HG02642 (cell line): Measurements from ENCODE around the gene RBM19.

Experiments
- ATAC-seq: cut with Tn5 transposase; IDR thresholded peaks from one replicate; pipeline ENCODE4 v1.9.1; 2021; ENCODE audit warnings: mild to moderate bottlenecking; ENCODE audit not compliant: unreplicated experiment, poor library complexity

Gene RBM19

GRCh38 chr12:113932381-113933196, 33.5 kb downstream of the RBM19 start:
- no peak for ATAC-seq

DNA sequence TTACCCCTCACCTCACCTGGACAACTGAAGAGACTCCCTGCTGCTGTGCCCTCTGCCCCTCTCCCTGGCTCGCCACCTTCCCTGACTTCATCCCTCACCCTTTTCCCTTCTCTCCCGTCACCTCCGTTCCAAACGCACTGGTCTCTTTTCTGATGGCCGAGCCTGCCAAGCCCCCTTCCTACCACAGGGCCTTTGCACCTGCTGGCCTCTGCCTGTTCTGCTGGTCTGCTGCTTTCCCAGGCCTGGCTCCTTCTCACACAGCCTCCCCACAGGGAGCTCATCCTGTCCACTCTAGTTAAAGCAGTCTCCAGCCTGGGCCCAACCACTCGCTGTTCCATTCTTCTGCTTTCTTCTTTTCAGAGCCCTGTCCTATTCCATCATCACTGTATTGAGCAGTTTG, 34.6 kb downstream of the RBM19 start:
- no peak for ATAC-seq

GRCh38 chr12:113930249-113930648, 35.9 kb downstream of the RBM19 start:
- ATAC-seq: no peak

DNA sequence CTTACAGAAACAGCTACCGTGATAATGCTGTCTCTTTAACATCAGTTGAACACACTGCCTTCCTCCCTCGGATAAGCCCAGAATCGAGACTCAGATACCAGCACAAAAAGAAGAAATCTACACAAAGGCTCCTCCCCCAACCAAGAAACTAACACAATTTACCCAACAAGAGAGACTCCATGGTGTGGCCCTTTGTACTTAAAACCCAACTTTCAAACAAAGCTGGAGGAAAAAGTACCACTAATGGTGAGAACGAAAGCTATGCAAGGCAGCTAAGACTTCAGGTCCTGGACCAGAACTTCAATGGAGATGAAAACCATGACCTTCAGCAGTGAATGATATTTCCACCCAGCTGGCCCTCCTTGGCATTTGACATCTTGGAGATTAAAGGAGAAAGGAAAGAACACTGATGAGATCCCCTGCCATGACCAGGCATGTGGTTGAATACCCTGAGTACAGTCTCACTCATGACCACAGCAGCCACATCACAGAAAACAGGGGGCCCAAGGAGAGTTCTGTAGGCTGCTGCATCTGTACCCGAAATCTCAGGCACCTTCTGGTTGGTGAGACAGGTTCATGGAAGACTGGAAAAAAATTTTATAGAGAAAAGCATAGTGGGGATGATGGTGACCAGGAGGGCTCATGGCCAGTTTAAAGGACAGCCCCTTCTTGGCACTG, 36.7 kb downstream of the RBM19 start:
- ATAC-seq: no peak

DNA sequence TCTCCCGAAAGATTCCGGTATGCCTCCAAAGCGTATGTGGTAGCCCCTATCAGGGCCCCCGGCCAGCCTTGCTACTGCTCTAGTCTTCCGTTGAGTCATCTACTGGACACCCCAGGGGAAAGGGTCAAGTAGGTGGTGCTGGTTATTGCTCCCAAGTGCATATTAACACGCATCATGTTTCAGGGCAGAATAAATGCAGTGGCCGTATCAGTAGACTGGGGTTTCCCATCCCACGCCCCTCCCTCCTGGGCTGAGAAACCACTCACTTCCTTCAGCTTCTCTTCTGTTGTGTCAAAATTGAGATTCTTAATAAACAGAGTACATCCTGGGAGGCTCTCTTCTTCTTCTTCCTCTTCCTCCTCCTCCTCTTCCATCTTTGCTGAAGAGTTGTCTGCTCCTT, 39.3 kb downstream of the RBM19 start:
- no peak for ATAC-seq

- no peak for ATAC-seq
Observed at GRCh38 chr12:113924341-113924740, 41.8 kb downstream of the RBM19 start.

- no peak for ATAC-seq
Observed at GRCh38 chr12:113923251-113923650, 42.9 kb downstream of the RBM19 start.

GRCh38 chr12:113921430-113921829, 44.7 kb downstream of the RBM19 start:
- no peak for ATAC-seq

DNA sequence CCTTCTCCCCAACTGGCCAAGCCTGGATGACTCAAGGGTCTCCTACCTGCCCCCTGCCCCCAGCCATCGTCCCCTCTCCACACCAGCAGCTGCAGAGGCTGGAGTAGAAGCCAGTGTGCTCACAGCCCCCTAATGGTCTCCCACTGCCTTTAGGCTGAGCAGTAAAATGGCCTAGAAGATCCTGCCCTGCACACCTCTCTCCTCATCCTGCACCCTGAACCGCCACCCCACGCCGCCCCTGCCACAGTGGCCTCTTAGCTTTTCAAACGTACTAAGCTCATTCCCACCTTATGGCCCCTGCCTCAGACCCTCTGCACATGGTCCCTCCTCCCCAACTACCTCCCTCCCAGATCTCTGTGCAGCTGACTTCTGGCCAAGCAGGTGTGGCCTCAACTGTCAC, 46.3 kb downstream of the RBM19 start:
- ATAC-seq: no peak

DNA sequence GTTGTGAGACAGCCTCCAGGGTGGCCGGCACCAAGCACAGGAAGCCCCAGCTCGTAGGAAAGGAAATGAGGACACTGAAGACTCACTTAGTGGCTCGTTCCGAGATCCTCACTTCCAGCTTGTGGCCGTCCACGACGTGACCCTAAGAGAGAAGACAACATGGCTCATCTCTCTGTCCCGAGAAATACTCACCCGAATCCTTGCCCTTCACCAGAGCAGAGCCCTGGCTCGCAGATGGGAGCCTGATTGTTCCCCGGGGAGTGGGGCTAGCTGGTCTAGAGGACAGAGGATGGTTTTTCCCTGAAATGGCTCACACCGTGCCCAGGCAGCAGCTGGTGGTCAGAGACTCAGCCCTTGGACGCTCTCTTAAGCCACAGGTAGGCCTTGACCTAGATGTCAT, 47.8 kb downstream of the RBM19 start:
- ATAC-seq: no peak

DNA sequence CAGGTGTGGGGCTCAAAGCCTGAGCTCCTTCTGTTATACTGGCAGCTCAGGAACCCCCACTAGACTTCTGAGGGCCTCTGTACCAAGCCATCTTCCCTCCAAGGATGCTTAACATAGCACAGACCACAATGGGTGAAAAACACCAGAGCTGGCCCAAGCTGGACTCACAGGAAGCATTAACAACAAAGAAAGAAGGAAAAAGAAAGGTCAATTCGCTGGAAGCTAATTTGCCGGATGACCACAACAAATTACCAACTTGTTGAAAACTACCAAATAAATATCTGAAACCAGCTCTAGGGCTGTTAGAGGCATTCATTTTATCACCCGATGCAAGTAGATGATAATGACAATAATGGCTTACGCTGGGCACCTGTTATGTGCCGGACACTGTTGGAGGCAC, 48.7 kb downstream of the RBM19 start:
- ATAC-seq: no peak

DNA sequence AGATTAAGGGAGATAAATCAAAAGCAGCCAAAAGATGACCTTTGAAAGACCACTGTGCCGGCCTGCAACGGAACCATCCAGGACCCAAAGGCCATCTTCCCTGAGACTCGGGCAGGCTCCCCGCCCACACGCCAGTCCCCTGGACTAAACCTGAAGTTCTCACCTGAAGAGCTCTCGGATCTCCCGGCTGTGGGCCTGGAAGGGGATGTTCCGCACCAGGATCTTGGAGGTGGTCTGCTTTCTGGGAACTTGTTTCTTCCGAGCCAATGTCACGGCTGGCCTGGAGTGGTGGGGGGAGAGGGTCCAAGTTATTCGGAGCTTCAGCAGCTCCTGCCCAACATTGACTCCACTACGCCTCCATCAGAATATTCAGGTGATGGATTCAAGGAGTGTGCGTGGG, 51.3 kb downstream of the RBM19 start:
- ATAC-seq: no peak

- no peak for ATAC-seq
Observed at GRCh38 chr12:113914176-113914575, 51.9 kb downstream of the RBM19 start.

DNA sequence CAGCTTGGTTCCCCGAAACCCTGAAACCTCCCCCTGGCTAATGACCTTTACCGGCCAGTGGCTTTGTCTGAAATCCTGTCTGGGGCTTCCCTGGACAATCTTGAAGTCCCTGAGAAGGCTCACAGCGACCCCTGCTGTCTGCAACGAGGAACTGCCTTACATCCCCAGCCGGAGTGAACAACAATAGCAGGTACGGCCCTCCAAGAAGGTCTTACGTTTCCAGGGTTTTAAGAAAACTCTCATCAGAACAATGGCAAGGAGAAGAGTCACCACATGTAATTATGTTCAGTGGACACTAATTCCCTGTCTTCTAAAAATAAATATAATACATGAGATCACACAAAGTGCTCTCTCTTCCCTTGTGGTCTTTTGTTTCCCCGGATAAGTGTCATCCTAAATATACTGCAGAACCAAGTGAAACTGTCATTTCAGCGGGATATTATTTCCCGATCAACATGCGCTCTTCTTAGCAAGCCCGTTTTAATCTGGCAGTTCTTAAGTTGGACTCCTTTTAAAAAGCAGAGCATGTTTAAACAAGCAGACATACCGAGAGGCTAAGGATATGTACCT, 53.3 kb downstream of the RBM19 start:
- ATAC-seq: no peak

GRCh38 chr12:113911971-113912759, 54.0 kb downstream of the RBM19 start:
- no peak for ATAC-seq

DNA sequence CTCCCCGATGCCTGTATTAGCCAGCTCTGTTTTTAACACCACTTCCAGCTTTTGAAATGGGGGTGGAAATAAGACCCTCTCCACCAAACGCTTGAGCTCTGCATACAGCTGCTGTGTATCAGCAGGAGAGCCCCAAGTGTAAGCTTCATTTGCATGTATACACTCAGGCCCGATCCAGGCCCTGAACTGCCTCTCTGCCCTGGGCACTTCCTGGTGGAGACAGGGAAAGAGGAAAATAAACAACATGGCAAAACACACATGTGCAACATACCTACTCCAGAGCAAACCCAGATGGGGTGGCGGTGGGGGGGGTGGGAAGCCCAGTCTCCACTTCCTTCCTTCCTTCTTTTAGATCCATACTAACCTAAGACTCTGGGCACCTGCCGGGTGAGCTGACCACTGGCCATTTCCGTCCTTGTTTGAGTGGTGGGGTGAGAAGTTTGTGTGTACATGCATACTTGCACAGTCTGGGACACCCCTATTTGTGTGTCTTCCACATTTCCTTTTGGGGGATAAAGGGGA, 55.3 kb downstream of the RBM19 start:
- no peak for ATAC-seq

DNA sequence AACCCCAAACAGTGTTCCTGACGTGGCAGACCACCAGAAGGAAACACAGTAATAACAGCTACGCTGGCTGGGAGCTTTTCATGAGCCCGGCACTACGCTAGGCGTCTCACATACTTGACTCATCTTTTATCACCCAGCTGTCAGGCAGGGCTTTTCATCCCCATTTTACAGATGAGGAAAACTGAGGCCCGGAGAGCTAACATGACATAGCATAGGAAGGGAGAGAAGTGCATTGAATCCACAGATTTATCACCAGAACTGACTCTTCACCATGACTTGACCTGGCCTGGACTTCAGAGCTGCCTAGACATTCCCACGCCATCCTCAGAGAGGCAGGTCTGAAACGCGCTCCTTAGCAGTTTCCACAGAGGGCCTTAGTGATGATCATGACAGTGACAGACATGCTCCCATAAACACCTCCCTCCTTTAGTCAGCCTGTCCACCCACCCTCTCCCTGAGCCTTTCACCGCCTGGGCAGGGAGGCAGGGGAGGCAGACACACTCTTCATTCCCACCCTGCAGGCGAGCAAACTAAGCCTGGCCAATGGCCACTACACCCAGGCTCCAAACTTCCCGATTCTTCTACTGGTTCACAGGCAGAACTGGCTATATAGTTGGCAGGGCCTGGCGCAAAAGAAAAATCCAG, 56.2 kb downstream of the RBM19 start:
- ATAC-seq: no peak

DNA sequence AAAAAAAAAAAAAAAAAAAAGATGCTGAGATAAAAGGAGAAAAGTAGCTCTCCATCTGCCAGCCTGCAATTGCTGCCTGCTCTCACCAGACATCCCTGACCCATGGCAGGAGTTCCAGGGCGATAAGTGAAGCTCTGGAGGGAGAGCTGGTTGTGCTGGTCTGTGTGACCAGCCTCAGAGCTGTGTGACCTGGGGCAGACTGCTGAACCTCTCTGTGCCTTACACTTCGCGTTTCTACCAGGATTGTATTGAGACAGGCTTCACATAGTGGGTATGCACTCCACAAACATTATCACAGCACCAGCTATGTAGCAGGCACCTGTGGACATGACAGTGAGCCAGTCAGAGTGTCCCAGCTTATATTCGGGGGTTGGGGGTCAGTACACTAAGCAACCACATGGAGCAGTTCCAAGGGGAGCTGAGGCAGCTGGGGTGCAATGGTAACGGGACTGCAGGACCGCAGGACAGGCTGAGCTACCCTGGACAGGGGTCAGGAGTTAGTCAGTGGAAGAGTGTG, 57.5 kb downstream of the RBM19 start:
- ATAC-seq: no peak

DNA sequence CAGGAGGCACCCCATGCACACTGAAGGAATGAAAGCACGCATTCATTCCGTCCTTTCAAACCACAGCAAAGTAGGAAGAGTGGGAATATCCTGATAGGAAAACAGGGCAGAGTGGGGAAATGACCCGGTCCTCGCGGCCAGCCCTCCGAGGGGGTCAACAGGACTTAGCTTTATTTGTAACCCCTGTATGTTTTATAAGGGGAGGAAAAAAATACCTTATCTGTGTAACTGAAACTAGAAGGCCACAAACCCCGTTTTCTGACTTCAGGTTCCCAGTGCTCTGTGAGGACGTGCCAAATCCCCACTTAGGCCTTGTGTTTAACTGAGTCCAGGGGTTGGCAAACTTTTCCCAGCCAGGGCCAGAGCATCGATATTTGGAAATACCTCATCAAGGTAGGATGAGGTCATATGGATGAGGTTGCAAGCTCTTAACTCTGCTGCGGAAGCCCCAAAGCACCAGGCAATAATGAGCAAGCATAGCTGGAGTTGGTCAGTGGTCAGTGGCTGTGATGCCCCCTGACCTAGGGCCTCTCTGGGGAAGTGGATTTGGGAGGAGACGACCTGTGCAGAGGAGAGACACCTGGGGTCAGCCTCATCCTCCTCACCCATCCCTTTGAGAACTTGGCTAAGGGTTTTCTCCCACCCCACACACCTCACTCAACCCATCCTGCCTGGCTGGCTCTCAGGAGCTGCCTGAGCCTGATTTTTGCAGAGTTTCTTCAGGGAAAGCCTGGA, 58.5 kb downstream of the RBM19 start:
- no peak for ATAC-seq
